SKM-1 (cell line): ENCODE results near the gene SPOCK1.
"Not testable (repeated sequence)": the region's sequence is repeated elsewhere in the genome, so short reads cannot be mapped to it uniquely, and the experiment has no call there.

Experiments used
- DNase-seq: peaks from one replicate; lab custom pipeline; 2025; ENCODE audit not compliant: unreplicated experiment; lab: John Stamatoyannopoulos, UW

SPOCK1 gene

DNA sequence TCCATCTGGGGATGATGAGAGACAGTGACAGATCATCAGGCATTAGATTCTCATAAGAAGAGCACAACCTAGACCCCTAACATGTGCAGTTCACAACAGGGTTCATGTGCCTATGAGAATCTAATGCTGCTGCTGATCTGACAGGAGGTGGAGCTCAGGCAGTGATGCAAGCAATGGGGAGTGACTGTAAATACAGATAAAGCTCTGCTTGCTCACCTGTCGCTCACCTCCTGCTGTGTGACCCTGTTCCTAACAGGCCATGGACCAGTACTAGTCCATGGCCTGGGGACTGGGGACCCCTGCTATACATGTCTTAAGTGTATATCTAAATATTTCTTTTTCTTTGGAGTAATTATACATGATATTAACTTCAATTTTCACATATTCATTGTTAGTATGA is 265.8 kb downstream of the SPOCK1 start:
- DNase-seq = not testable (repeated sequence)

GRCh38 chr5:137231540-137231939 is 267.6 kb downstream of the SPOCK1 start:
- DNase-seq = no peak

- DNase-seq = no peak
Observed at GRCh38 chr5:137228816-137229215, 270.3 kb downstream of the SPOCK1 start.

DNA sequence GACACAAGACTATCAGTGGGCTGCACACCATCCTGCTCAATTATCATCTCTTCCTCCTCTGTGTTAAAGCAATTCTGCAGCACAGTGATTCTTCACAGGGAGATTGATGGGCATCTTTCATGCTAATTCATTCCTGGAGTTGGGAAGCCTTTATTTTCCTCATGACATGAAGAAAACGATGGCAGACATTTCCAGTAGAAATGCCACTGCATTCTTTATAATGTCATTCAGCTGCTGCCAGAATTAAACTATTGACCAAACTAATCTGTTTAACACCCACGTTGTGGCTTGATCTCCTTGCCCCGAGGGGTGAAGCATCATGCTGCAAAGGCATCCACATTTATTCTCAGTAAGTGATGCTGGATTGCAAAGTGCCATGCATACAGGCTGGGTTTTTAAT is 273.0 kb downstream of the SPOCK1 start:
- no peak for DNase-seq

- no peak for DNase-seq
Observed at GRCh38 chr5:137223324-137224295, 275.5 kb downstream of the SPOCK1 start.

GRCh38 chr5:137221943-137222342 is 277.2 kb downstream of the SPOCK1 start:
- DNase-seq = no peak

- DNase-seq = peak; percentile 52
Observed at GRCh38 chr5:137220523-137220927, 278.6 kb downstream of the SPOCK1 start.

DNA sequence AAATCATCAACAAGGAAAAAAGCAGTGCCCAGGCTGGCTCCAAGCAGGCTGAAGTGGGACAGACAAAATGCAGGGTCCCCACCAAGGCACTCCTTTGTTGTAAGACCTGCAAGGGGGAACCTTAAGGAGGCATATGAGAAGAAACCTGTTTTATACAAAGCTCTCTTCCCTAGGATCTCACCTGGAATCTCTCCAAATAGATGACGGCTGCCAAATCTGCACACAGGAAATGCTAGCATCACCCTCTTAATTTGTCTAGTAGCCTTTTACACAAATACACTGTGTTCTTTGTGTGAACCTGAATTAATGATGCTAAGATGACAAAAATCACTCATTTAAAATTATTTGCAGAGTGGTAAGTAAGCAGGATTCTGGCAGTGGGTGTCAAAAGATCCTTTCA is 280.2 kb downstream of the SPOCK1 start:
- DNase-seq = no peak

GRCh38 chr5:137218471-137218870 is 280.7 kb downstream of the SPOCK1 start:
- DNase-seq = no peak

DNA sequence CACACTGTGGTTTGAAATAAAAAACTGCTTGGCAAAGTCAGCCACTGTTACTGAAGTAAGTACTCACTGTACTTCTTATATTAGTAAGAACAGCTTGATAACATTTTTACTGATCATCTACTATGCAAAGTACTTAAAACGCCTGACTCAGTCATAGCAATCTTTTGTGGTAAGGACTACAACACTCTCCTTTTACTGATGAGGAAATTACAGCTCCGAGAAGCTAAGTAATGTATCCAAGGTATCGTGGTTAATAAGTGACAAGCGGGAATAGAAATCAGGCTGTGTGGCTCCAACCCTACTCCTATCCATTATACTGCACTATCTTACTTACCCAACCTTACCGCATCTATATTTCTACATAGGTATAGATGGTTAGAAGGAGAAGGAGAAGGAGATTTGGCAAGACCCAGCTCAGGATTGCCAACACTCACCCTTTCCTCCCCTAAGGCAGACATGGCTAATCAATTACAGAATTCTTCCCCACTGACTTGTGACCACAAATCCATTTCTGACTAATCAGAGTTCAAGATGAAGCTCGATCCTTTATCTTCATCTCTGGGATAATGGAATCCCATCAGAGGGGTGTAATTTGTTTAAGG is 281.4 kb downstream of the SPOCK1 start:
- peak; percentile 24 for DNase-seq

DNA sequence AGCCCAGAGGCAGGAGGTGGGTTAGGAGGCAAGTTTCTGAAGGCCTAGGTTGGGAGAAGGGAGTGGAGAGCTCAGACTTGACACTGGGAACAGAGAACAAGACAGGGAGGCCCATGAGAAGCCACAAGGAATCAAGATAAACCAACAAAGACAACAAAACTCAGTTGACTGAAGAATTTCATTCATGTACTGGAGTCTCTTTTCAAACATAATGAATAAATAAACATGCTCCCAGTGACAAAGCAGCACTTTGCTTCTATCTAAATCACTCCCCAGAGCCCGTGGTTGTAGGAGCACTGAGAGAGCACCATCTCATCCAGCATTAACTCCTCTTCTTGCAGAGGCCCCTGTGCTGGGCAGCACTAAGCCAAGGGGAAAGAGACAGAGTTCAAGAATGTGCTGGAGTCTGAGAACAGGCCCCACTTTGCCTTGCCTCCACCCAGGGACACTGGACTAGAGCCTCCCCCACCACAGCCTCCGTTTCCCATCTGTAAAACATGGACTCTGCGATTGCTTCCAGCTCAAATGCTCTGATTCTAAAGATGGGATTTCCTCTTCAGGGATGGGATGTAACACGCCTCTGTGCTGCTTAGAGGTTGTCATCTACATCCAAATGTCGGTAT is 282.0 kb downstream of the SPOCK1 start:
- DNase-seq = no peak

GRCh38 chr5:137215780-137216179 is 283.3 kb downstream of the SPOCK1 start:
- no peak for DNase-seq

DNA sequence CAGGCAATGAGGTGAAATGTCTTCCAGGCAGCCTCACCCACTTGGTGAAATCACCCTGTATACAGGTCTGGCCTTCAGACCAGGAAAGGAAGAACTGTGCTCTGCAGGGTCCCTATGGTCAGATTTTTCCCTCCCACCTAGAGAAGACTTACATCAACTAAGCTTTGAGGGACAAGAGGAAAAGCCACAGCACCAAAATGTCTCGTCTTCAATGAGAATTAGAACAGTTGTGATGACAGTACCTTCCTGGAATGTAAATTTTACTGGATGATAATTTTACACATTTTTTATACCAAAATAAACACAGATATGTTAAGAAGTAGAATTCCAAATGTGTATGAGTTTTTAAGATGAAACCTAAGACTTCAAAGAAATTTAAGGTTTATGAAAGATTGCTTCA is 283.9 kb downstream of the SPOCK1 start:
- DNase-seq = no peak

DNA sequence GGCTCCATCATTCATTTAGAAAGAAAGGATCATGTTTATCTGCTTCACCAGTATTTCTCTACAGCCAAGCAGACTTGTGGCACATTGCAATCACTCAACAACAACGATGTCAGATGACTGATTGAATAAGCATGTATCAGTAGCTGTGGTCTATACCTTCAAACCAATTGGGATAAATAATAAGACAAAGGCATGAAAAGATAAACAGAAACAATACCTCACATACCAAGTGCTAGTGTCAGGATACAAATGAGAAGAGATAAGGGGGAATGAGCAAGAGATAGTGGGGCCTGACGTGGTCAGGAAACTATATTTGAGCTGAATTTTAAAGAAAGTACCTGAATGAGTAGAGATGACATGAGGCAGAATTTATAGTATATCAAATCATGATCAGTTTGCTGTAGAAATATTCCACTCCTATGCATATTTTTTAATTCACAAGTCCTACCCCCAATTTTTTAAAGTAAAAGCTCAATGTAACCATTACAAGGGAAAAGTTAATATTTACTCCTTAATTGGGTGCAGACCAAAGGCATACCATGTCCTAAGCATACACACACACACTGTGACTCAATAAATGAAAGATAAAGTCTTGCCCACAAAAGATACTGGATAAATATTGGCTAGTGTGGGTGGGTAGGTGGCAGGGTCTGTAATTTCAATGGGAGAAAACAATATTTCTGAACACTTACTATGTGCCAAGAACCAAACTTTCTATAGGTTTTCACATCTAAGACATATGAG is 284.5 kb downstream of the SPOCK1 start:
- no peak for DNase-seq

- DNase-seq = no peak
Observed at GRCh38 chr5:137212471-137212870, 286.7 kb downstream of the SPOCK1 start.

GRCh38 chr5:137209232-137209809 is 289.8 kb downstream of the SPOCK1 start:
- no peak for DNase-seq

DNA sequence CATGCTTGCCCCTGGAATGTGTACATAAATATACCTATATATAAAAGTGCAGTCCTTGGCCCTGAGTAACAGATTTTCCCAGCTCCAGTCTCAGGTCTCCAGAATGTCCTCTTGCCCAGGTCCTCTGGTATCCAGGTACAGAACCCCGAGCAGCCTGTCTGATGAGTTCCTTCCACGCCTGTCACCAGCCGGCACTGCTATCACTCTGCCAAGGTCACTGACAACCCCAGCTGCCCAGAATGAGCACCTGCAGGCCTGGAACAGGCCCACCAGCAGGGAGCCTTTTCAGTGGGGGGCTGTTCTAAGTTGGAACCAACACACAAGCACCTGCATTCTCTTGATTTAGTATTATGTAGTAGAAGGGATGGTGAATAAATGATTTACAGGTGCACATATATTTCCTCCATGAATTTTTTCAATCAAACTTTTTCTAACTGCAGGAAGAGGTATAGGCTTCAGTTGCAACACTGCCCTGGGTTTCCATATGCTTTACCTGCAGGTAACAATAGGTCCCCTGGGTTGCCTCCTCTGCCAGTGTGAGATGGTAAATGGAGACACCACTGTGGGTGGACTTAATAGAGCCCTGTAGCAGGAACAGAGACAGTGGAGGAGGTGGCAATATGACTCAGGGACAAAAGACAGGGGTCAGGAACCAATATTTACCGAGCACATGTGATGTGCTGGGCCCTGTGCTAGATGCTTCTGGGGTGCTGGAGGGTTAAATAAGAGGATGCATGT is 291.9 kb downstream of the SPOCK1 start:
- DNase-seq = no peak

DNA sequence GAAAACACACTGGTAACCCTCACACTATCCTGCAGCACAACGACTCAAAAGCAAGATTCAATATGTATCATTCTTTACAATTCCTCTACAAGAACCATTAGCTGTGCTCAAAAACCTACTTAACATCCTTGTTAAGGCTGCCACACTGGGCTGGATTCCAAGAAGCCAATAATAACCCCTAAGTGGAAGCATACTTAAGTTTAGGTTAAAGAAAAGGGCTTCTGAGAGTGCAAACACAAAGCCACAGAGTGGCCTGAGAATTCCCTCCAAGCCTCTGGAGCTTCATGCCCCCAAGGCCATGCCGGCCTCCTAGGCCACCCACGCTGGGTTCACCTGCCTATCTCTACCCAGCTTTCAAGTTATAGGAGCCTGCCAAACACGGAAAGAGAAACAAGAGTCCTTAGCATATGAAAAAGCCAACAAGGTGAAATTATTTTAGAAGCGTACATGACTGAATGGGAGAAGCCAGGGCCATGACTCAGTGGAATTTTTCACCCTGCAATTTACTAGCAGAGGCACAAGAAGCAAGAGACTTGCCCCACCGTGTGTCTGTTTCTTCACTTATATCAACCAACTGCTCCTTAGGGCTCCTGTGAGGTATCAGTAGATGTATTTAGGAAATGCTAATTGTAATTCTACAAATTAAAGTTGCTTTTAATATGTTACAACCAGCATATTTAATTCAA is 293.0 kb downstream of the SPOCK1 start:
- DNase-seq = no peak

DNA sequence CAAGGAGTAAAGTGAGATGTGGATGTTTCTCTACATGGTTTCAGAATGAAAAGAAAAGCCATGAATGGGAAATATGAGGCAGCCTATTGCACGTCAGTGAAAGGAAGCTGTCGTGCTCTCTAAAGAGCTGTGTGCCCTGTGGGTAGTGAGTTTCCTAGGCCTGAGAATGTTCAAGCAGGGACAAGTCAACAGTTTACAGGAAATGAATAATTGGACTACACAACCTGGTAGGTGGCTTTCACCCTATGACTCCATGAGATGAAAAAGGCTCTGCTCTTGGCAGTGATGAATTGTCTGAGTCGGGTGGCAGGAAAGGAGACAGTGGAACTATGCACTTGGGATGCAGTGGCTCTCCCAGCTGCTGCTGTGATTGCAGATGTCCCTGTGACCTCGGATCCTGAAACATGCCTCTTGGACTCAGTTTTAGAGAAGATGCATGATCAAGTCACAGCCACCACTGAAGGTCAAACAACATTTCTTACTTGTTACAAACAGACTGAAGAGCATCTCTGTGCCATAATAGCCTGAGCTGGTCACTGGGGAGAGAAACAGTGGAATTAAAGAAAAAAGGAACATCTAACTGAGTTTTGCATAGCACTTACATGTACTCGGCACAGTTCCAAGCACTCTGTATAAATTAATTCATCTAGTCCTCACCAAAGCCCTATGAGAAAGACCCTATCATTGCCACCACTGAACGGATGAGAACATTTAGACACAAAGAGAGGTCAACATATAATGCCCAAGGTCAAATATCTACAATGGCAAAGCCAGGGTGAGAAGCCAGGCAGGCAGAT is 293.7 kb downstream of the SPOCK1 start:
- DNase-seq = no peak
